ENCODE results near the gene CWC27. TPM values are rescaled to one million over a fixed set of nuclear protein-coding genes. Genes with fewer than 3 reads are reported as not detected.
"Not testable (repeated sequence)": the region's sequence is repeated elsewhere in the genome, so short reads cannot be mapped to it uniquely, and the experiment has no call there.

CWC27 gene
- total RNA-seq, 1 donor from 2014 or later, result 19.2 TPM

DNA sequence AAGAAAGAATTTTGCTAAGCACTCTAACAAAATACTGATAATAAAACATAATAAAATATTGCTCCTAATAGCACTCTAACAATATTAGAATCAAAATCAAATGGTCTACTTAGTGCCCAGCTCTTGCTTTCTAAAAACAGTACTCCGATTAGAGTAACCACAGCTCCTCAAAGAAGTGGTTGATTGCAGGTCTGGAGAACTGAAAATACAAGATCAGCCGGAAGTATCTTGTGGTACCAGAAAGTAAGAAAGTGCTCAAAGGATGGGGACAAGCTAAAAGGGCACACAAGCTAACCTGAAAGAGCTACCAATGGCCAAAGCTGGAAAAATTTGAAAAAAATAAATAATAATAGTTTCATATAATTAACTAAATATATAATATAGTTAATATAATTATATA lies 119.2 kb downstream of the CWC27 start:
- no peaks in the 10 kb centered on the region for H3K4me1 ChIP-seq
- no peaks in the 10 kb centered on the region for H3K9me3 ChIP-seq
- H3K36me3 ChIP-seq, result no peaks in the 10 kb centered on the region
- no peaks in the 10 kb centered on the region for H3K27me3 ChIP-seq
- intact Hi-C loops (cut with DNase I), result no loop called here
- H3K4me3 ChIP-seq, result no peak overlapping the region
- H3K27ac ChIP-seq, result no peak overlapping the region
- TF ChIP-seq POLR2A (IDR thresholded peaks at IDR 0.05) (no peak), POLR2AphosphoS5 (IDR thresholded peaks at IDR 0.05; ENCODE audit: insufficient read depth in 1 of 2, low read depth in 1 of 2) (no peak)
- TF ChIP-seq, protein P1, sequence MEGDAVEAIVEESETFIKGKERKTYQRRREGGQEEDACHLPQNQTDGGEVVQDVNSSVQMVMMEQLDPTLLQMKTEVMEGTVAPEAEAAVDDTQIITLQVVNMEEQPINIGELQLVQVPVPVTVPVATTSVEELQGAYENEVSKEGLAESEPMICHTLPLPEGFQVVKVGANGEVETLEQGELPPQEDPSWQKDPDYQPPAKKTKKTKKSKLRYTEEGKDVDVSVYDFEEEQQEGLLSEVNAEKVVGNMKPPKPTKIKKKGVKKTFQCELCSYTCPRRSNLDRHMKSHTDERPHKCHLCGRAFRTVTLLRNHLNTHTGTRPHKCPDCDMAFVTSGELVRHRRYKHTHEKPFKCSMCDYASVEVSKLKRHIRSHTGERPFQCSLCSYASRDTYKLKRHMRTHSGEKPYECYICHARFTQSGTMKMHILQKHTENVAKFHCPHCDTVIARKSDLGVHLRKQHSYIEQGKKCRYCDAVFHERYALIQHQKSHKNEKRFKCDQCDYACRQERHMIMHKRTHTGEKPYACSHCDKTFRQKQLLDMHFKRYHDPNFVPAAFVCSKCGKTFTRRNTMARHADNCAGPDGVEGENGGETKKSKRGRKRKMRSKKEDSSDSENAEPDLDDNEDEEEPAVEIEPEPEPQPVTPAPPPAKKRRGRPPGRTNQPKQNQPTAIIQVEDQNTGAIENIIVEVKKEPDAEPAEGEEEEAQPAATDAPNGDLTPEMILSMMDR (IDR thresholded peaks at IDR 0.05), result no peak
- no peak for DNase-seq (ENCODE audit: extremely low spot score in 2 of 2)

DNA sequence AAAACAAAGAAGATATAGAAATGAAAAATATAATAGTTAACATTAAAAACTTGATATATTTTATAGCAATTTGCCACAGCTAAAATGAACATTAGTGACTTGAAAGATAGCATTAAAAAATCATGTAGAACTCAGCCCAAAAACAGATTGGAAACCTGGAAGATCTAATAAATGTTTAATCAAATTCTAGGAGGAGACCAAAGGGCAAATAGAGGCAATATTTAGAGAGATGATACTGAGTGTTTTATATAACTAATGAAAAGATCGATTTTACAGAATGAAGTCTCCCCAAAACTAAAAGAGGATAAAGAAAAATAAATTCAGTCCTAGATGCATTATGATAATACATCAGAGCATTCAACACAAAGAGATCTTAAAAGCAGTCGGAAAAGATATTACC lies 127.0 kb downstream of the CWC27 start:
- intact Hi-C loops (cut with DNase I), result no loop called here
- no peak overlapping the region for H3K4me3 ChIP-seq
- no peaks in the 10 kb centered on the region for H3K36me3 ChIP-seq
- H3K27ac ChIP-seq, result no peak overlapping the region
- no peaks in the 10 kb centered on the region for H3K27me3 ChIP-seq
- TF ChIP-seq, protein P1 (IDR thresholded peaks at IDR 0.05), result no peak
- TF ChIP-seq POLR2AphosphoS5 (IDR thresholded peaks at IDR 0.05; ENCODE audit: insufficient read depth in 1 of 2, low read depth in 1 of 2) (no peak), POLR2A (IDR thresholded peaks at IDR 0.05) (no peak)
- no peak for DNase-seq (ENCODE audit: extremely low spot score in 2 of 2)
- H3K4me1 ChIP-seq, result no peaks in the 10 kb centered on the region
- H3K9me3 ChIP-seq, result no peaks in the 10 kb centered on the region

DNA sequence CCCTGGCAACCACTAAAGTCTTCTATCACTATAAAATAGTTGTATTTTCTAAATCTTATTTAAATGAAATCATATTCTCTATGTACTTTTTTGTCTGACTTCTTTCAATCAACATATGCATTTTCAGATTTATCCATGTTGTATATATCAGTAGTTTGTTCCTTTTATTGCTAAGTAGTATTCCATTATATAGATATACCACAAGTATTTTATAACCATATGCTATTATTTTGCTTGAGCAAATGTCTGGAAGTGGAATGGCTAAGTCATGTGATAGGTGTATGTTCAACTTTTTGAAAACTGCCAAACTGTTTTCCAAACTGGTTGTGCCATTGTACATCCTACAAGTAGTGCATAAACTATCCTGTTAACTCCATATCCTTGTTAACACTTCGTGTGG lies 131.1 kb downstream of the CWC27 start:
- no peaks in the 10 kb centered on the region for H3K9me3 ChIP-seq
- H3K36me3 ChIP-seq, result no peaks in the 10 kb centered on the region
- no peak overlapping the region for H3K27ac ChIP-seq
- H3K4me1 ChIP-seq, result no peaks in the 10 kb centered on the region
- H3K4me3 ChIP-seq, result no peak overlapping the region
- TF ChIP-seq, protein P1 (IDR thresholded peaks at IDR 0.05), result no peak
- TF ChIP-seq POLR2A (IDR thresholded peaks at IDR 0.05), result no peak
- TF ChIP-seq POLR2AphosphoS5 (IDR thresholded peaks at IDR 0.05; ENCODE audit: insufficient read depth in 1 of 2, low read depth in 1 of 2), result no peak
- intact Hi-C loops (cut with DNase I), result no loop called here
- no peak for DNase-seq (ENCODE audit: extremely low spot score in 2 of 2)
- H3K27me3 ChIP-seq, result no peaks in the 10 kb centered on the region

DNA sequence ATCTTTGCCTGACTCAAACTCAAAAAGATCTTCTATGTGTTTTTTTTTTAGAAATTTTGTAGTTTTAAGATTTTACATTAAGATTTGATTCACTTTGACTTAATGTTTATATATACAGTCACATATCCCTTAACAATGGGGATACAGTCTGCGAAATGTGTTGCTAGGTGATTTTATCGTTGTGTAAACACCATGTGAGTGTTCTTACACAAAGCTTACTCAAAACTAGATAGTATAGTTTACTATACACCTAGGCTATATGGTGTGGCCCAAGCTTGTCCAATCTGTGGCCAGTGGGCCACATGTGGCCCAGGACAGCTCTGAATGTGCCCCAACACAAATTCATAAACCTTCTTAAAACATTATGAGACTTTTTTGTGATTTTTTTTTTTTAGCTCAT lies 131.9 kb downstream of the CWC27 start:
- no peak overlapping the region for H3K4me3 ChIP-seq
- no peak overlapping the region for H3K27ac ChIP-seq
- intact Hi-C loops (cut with DNase I), result no loop called here

DNA sequence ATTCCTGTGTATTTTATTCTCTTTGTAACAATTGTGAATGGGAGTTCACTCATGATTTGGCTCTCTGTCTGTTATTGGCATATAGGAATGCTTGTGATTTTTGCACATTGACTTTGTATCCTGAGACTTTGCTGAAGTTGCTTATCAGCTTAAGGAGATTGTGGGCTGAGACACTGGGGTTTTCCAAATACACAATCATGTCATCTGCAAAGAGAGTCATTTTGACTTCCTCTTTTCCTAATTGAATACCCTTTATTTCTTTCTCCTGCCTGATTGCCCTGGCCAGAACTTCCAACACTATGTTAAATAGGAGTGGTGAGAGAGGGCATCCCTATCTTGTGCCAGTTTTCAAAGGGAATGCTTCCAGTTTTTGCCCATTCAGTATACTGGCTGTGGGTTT lies 138.7 kb downstream of the CWC27 start:
- intact Hi-C loops (cut with DNase I); H3K27ac ChIP-seq: not testable (repeated sequence)

More for the DNA sequence above, 131.9 kb downstream of the CWC27 start:
- Histone ChIP-seq H3K4me1 (no peaks in the 10 kb centered on the region), H3K36me3 (no peaks in the 10 kb centered on the region), H3K27me3 (no peaks in the 10 kb centered on the region), H3K9me3 (no peaks in the 10 kb centered on the region)
- DNase-seq (ENCODE audit: extremely low spot score in 2 of 2), result no peak
- TF ChIP-seq POLR2AphosphoS5 (IDR thresholded peaks at IDR 0.05; ENCODE audit: insufficient read depth in 1 of 2, low read depth in 1 of 2) (no peak), POLR2A (IDR thresholded peaks at IDR 0.05) (no peak)
- TF ChIP-seq, protein P1 (IDR thresholded peaks at IDR 0.05), result no peak

DNA sequence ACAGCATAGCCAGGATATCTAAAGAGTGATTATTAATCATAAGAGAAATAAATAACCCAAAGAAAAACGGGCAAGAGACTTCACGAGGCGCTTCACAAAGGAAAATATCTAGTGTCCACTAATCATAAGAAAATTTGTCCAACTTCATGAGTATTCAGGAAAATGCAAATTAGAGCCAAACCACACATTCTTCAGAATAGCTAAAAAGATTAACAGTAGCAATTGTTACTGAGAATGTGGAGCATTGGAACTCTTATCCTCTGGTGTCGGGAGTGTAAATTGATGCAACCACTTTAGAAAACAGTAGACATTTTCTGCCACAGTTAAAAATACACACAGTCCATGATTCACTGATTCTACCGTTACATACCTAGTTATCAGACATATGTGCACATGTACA lies 145.7 kb downstream of the CWC27 start:
- Histone ChIP-seq H3K36me3 (peaks cover 0 to 8% of the 10 kb centered on the region in 2 donors), H3K4me3 (no peak overlapping the region), H3K27ac (no peak overlapping the region), H3K27me3 (no peaks in the 10 kb centered on the region), H3K9me3 (no peaks in the 10 kb centered on the region), H3K4me1 (no peaks in the 10 kb centered on the region)
- DNase-seq (ENCODE audit: extremely low spot score in 2 of 2), result no peak
- TF ChIP-seq, protein P1 (IDR thresholded peaks at IDR 0.05), result no peak
- no peak for TF ChIP-seq POLR2AphosphoS5 (IDR thresholded peaks at IDR 0.05; ENCODE audit: insufficient read depth in 1 of 2, low read depth in 1 of 2)
- no peak for TF ChIP-seq POLR2A (IDR thresholded peaks at IDR 0.05)
- intact Hi-C loops (cut with DNase I), result no loop called here

More for the DNA sequence above, 138.7 kb downstream of the CWC27 start:
- not testable (repeated sequence) for H3K4me3 ChIP-seq; DNase-seq (ENCODE audit: extremely low spot score in 2 of 2); H3K4me1 ChIP-seq; H3K27me3 ChIP-seq; H3K36me3 ChIP-seq; H3K9me3 ChIP-seq

All from vagina (tissue), 2 donors.